NCI-H524 treated with DMSO at 0.1 percent for 48 hours (cell line): Measurements from ENCODE around the gene MYO3B.
"Not testable (repeated sequence)": the region's sequence is repeated elsewhere in the genome, so short reads cannot be mapped to it uniquely, and the experiment has no call there.

Source experiments
- DNase-seq: peaks from one replicate; lab custom pipeline; 2025; lab: John Stamatoyannopoulos, UW

Gene MYO3B

DNA sequence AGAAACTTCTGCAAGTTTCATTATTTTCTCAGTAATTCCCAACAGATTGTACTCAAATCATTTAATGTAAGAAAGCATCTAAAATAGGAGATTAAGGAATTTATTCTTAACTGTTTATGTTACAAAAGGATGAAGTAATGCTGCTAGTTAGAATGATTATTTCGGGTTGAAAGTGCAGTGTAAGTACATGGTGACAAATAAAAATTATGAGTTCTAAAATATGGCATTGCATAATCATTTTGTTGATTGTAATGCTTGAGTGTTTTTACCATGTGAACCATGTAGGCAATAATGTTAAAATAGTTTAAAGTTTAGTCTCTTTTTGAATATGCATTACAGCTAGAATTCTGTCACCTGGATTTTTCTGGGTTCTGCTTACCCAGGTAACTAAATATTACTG, 388.2 kb downstream of the MYO3B start:
- DNase-seq, result no peak

DNA sequence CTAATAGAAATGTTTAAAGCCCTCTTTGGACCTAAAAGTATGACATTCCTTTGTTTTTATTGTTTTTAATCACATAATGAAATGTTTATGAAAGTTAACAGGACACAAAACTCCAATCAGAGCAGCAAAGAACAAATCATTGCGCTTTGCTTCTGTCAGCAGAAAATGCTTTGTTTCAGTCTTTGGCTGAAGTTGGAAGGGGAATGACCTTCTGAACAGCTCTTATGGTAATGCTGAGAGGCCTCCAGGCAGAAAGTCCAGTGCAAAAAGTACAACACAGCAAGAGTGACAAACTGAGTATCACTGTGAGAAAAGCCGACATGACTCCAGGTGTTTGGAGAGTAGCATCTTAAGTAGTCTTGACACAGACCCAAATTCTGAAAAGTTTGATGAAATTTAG, 389.5 kb downstream of the MYO3B start:
- DNase-seq, result no peak

DNA sequence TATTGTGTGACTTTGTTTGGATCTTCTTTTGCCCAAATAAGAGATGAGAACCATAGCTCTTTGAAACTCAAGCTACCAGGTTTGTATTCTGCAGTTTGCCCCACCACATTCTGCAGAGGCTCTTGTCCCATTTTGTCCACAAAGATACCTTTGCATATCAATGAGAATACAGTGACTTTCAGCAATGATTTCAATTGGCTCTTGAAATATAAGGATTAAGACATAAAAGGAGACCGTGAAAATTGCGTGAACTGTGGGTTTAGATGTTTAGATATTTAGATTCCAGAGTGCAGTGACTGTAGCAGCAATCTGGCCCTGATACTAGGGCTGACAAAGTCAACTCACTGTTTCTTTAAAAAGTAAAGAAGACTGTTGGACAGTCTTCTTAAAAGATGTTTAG, 390.6 kb downstream of the MYO3B start:
- DNase-seq, result no peak

DNA sequence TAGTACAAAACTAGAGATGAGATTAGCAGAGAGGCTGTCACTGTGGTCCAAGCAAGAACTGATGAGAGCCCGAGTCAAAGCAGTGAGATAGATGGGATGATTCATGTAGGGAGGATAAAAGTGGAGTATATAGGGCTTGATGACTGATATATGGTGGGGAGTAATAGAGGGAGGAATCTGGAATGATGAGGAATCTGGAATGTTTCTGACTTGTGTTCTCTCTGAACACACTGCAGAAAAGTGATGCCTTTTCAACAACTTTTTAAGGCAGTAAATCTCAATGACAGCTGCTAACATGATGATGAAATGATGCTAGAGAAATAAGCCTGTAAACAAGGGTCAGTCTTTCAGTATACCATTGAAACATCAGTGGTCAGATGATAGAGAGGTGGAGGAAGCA, 393.7 kb downstream of the MYO3B start:
- no peak for DNase-seq

DNA sequence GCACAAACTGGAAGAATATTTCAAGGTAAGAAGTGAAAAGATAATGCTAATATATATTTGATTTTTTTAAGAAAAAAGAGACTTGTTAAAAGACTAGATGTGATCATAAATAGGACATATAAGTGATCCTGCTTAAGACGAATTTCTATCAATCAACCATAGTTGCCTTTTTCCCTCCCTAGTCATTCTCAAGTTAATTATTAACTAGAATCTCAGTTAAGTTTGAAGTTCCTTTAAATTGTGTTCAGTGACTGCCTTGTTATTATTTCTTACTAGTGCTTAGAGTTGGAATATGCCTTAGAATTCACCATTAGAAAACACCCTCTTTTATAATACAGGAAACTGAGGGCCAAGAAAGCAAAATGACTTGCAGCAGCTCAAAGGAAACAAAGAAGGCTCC, 395.7 kb downstream of the MYO3B start:
- no peak for DNase-seq

DNA sequence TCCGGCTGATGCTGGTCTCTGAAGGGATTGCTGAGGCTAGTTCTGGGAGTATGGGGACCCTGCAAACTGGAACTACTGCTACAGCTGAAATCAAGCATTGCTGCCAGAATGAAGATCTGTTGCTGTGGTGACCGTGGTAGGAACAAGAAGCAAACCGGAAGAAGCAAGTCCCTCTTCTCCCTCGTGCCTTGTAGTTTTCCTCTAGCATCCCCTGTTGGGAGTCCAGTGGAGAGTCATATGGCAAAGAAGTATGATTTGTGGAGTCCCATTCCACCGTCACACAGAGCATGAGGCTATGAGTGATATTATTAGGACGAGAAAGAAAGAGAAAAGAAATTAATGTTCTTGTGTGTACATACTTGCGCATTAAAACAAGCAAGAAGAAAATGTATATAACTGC, 398.3 kb downstream of the MYO3B start:
- DNase-seq, result no peak

DNA sequence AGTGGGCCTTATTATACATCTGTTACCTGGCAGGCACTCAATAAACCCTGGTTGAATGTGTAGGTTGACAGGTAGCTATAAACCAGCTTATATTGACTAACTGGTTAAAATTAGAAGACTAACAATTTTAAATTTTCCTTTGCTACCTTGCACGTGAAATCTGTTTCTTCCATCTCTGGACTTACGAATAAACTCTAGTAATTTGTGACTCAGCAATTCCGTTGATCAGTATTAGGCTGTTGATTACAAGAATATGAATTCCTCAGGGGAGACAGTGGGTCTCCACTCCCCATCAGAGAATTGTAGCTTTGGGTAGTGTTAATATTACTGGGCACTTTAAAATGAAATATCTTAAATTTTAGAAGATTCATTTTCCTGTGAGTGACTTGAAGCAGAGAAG, 399.4 kb downstream of the MYO3B start:
- no peak for DNase-seq

DNA sequence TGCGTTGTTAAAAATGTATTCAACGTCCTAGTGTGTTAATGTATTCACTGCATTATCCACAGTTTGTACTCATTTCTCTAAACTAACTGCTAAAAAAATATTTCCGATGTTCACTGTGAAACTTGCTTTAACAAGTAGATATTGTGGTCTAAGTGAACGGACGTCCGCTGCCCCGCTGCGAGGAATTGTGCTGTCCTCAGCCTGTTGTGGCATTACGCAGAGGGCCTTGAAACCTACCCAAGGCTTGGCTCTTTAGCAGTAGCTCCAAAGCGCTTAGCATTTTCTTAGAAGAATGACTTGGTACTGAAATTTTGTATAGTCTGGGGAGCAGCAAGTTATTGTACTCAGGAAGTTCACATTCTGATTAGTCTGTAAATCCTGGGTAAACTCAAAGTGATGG, 400.7 kb downstream of the MYO3B start:
- DNase-seq, result no peak

DNA sequence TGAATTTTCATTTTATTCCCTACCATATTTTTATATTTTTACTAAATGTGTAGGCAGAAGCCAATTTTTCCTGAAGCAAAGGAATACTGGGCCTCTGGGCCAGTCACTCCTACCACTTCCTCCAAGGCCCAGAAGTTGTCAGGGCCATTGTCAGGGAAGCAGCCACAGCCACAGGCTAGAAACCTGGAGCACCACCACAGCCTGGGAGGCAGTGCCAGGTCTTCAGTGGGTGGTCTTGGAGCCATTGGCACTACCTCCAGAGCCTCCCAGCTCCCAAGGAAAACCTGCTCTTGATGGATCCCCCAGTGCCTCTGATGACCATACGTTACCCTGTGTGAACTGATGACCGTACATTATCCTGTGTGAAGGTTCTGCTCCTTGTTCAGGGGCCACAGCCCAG, 401.6 kb downstream of the MYO3B start:
- no peak for DNase-seq

DNA sequence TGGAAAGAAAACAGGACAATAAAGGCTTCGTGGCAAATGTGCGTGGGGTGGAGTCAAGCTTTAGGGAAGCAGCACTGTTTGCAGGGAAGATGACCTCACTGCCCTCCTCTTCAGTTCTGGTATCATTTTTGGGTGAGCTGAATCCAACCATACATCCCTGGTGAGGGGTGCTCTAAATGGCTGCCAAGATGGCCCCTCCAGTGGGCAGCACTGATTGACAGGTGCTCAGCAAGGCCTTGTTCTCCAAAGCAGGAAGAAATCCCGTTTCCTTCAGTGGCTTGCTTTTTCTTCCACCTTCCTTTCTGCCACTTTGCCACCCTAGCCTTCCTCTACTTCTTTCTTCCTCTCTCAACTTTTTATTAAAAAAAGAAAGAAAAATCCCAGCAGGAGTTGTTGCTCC, 404.4 kb downstream of the MYO3B start:
- no peak for DNase-seq

DNA sequence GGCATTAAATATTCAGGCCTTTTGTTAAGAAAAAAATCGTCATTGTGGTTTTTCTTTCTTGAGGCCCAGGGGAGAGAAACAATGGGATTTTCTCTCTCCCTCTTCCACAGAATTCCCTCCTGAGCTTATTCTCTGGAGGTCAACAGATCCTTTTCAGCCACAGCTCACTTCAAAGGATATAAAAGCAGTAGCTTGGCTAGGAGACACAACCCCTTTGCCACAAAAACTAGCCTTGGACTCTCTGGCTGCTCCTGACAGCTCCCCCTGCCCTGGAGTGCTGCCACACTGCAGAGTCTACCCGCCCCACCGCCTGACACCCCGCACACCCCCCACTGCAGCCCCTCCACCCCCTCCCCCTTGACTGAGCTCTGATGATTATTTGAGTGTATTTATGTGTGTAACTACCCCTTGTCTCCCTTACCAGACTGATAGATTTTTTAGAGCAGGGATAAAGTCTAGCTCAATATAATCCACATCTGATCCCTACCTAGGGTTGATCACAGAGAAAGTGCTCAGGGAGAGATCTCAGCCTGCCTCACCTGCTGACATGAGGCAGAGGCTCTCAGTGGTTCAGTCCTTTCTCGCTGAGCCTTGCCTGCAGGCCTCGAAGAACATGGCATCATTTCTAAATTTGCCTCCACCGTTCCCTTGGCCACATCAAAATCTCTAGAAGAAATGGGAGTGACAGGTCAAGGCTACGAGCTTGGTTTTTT, 405.0 kb downstream of the MYO3B start:
- DNase-seq, result no peak

DNA sequence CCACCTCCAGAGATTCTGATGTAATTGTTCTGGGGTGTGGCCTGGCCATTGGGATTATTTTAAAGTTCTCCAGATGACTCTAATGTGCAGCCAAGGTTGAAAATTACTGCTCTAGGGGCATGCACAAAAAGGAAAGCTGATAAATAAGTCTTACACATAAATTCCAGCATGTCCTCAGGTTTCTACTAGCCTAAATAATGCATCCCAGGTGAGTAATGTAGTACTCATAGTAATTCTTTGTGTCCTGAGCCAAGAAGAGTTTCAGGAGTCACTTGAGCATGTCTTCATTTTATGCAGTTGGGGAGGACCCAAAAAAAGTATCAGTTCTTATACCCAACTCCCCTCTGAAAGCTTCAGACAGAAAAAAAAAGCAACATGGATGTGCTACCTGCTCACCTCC, 407.1 kb downstream of the MYO3B start:
- DNase-seq, result no peak

DNA sequence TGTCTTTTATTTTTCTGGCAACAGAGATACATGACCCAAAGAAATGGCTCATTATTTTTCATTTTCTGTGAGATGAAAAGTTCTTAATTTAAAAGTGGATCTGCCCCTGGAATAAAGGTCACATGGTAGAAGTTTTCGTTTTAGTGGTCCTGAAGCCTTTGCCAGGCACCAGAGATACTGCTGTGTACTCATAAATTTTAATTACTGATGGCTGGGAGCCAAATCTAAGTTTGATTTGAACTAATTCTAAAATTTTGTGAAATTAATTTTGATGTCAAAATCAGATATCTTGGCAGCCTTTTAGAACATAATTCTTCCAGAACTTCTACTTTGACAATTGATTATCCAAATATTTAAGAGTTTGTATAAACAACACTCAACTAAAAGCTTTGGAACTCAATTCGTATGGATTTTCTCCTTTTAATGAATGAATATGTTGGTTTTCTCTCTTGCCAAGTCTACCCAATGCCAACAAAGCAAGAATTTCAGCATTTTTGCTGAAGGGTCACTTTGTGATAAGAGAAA, 408.7 kb downstream of the MYO3B start:
- DNase-seq, result no peak

DNA sequence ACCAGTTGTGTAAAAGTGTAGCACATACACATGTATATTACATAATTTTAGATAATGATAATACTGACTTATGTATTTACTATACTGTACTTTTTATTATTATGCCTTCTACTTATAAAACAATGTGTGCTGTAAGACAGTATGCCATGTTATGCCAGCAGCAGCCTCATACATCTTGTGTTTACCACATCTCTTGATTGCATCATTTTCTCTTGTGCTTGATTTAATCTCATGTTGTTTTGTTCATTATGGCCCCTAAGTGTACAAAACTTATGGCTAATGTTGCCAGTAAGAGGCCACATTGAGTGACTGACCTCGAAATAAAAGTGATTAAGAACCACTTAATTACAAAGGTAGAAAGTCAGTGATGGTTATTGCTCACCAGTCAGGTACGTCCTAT, 409.2 kb downstream of the MYO3B start:
- DNase-seq, result no peak

DNA sequence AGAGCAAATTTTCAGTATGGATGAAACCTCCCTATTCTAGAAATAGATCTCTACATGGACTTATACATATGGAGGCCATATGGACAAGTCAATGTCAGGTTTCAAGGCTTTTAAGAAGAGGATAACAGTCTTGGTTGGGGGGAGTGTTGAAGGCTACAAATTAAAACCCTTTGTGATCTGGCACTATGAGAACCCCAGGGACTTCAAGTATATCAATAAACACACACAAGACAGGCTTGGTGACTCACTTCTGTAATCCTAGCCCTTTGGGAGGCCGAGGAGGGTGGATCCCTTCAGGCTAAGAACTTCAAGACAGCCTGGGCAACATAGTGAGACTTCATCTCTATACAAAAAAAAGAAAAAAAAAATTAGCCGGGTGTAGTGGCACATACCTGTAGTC, 410.0 kb downstream of the MYO3B start:
- DNase-seq, result no peak

DNA sequence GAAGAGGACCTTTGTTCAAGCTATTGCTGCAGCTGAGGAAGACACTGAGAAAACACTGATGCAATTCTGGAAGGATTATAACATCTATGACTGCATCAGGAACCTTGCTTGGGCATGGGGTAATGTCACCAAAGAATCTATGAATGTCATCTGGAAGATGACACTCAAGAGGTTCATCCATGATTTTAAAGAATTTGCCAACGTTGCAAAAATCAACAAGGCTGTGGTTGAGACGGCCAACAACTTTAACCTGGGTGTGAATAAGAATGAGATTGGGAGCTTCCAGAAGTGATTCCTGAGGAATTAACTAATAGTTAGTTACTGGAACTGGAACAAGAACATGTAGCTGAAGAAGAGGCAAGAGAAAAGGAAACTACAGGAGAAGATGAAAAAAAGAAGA, 410.8 kb downstream of the MYO3B start:
- no peak for DNase-seq

DNA sequence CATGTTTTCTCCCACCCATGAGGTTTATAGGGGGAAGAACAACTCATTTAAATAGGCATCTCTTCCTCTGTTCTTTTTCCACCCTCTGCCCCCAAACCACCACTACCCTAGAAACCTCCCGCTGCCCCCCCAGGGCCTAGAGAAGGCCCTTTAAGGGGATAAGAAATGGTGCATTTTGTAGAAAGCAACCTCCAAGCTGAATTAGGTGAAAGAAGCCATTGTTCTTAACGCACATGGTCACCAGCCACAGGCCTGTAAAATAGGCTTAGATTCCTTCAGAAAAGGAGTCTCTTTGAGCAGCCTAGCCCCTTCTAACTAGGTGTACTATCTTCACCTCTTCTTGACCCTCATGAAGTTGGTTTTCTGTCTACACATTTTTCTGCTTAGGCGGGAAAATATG, 418.6 kb downstream of the MYO3B start:
- DNase-seq, result no peak

DNA sequence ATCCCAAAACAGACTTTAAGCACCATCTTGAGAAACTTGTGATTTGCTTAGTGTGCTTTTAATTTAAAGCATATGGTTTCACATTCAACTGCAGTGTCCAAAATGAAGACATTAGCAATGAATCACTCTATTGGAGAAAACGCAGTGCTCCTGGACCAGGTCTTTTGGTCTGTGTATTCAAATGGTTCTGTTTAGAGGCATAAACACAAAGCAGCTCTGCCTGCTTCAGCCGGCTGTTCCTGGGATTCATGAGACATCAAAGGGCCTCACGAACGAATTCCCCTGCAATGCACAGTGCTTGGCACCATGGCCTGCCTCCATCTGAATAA, 420.1 kb downstream of the MYO3B start:
- no peak for DNase-seq

DNA sequence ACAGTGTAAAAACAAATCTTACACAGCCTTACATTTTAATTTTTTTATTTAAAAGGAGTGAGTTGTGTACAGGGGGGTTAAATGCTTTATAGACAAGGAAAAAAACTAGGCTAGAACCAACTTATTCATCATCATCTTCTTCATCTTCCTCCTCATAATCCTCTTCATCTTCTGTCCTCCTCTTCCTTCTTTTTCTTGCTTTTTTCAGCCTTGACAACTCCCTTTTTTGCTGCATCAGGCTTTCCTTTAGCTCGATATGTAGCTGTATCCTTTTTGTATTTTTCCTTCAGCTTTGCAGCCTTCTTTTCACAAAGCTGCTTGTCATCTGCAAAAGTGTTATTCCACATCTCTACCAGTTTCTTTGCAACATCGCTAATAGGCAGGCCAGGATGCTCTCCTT, 423.5 kb downstream of the MYO3B start:
- no peak for DNase-seq

DNA sequence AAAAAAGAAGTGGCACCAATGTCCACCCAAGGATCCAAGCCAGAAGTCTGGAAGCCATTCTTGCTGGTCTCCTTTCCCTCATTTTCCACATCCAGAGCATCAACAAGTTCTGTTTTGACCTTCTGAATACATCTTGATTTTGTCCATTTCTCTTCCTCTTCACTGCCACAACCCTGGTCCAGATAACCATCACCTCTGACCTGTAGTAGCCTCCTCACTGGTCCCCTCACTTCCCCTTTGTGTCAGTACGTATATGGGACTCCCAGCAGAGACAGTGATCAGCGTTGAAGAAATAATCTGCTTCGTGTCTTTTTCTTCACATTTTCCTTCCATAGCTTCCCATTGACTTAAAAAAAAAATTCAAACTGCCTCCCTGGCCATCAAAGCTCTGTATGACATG, 427.9 kb downstream of the MYO3B start:
- DNase-seq, result no peak

DNA sequence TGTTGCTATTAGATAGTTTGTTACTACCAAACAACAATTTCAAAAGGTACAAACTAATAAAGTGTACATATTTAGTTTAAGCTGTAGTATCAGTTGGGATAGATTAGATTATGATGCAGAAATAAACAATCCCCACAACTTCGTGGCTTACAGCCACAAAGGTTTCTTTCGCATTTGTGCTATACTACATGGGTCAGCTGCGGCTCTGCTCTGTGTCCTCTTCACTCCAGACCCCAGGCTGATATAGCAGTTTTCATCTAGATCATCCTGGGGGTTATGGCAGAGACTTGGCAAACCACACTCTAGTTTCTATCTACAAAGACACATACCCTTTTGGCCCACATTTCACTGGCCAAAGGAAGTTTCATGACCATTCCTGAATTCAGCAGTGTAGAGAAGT, 429.2 kb downstream of the MYO3B start:
- DNase-seq, result no peak

DNA sequence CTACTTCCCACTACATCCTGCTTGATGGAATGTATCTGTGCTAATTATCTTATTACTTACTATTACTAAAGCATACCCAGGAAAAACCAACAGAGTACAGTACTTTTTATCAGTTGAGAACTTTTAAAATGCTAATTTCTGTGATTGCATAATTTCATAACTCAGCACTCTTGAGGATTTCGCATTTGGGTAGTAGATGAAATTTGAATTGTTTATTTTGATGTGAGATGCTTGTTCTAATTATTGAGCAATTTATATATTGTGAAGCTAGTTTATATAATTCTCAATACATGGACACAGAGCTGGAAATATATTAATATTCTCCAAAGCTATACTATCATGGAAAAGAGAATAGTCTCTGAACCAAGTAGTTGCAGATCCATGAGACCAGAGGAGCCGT, 432.7 kb downstream of the MYO3B start:
- DNase-seq, result no peak

DNA sequence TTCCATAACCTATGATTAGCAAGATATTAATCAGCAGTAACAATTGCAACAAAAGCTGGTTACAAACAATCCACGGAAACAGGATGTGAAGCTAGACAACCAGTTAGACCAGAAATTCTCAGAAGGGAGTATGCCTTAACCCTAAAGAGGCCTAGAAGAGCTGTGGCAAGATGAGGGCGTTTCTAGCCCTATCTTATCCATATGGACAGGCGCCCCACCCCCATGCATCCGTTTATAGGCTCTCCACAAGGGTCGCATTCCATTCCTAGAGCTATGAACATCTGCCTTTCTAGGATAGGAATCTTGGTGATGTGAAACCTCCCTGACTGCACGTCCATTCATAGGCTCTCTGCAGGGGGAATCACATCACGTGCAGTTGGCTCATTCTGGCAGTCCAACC, 441.0 kb downstream of the MYO3B start:
- DNase-seq, result not testable (repeated sequence)

DNA sequence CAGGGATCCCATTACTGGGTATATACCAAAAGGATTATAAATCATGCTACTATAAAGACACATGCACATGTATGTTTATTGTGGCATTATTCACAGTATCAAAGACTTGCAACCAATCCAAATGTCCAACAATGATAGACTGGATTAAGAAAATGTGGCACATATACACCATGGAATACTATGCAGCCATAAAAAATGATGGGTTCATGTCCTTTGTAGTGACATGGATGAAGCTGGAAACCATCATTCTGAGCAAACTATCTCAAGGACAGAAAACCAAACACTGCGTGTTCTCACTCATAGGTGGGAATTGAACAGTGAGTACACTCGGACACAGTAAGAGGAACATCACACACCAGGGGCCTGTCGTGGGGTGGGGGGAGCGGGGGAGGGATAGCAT, 457.1 kb downstream of the MYO3B start:
- DNase-seq, result not testable (repeated sequence)

DNA sequence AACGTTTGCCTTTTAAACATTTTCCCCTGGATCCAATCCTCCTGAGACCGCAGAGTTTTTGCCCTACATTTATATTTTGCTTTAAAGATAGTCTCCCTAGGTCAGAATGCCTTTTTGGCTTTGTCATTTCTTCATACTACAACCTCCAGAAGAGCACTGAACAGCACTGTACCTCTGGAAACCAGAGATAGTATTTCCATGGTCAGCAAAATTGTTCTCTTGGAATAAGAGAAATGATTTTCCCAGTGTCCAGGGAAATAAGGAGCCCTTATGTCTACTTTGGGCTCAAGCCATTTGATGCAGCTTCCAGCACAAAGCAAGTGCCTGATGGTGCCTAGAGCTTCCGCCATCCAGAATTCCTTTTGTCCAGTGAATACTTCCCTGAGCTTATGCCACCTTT, 461.7 kb downstream of the MYO3B start:
- DNase-seq, result no peak
